Nephron progenitor cell (in vitro differentiated cells): ENCODE results near the gene CD79B.

Source experiments
- DNase-seq: peaks from one replicate; pipeline ENCODE4 v3.0.0; 2021
- H3K27ac Mint-ChIP-seq: 2 replicates; pipeline ENCODE4 v1.8.0; 2021; ENCODE audit warnings: mild to moderate bottlenecking, moderate library complexity, mixed read lengths
- H3K27me3 Mint-ChIP-seq: 2 replicates; pipeline ENCODE4 v1.8.0; 2021; ENCODE audit warnings: mild to moderate bottlenecking, low read depth, mixed read lengths; ENCODE audit not compliant: poor library complexity
- H3K36me3 Mint-ChIP-seq: 2 replicates; pipeline ENCODE4 v1.8.0; 2021; ENCODE audit warnings: low read depth, mixed read lengths
- H3K4me1 Mint-ChIP-seq: 2 replicates; pipeline ENCODE4 v1.8.0; 2021; ENCODE audit warnings: mixed read lengths
- H3K4me3 Mint-ChIP-seq: 2 replicates; pipeline ENCODE4 v1.8.0; 2021; ENCODE audit warnings: mild to moderate bottlenecking, moderate library complexity, mixed read lengths
- H3K9me3 Mint-ChIP-seq: 2 replicates; pipeline ENCODE4 v1.8.0; 2021; ENCODE audit warnings: mild to moderate bottlenecking, moderate library complexity, mixed read lengths
- TF ChIP-seq, protein P1 (sequence below): fragments of 200-600 bp; sonication (generic); IDR thresholded peaks from 2 replicates; pipeline ENCODE4 v1.5.0; 2021; ENCODE audit warnings: antibody characterized with exemption

CD79B gene

DNA sequence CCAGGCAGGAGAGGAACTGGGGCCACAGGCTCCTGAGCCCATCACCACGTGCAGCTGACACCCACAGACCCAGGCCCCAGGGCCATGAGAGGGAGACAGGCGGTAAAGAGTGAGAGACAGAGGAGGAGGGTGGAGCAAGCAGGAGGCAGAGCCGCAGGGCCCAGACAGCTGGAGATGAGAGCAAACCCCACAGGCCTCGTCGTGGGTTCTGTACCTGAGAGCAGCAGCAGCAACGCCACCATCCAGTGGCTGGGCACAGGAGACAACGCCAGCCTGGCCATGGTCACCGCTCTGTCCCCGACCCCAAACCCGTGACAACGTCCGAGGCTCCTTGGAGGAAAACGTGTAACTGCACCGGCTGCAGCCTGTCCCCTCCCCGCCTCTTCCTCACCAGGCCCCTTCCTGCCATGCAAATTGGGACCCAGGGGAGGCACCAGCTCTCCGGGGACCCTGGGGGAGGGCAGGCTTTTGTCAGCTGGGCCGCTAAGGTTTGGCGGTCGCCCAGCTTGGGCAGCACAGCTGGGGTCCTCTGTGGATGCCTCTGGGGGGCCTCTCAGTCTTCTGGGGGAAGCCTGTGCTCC lies at the start of gene CD79B:
TSS of gene CD79B (minus strand) at position 351 of the 581 bp plus-strand sequence. CDS start at position 281, 70 bp downstream.
- H3K27ac Mint-ChIP-seq: peak within 1 kb of the TSS; percentile 19
- no peaks in the 10 kb centered on the region for H3K9me3 Mint-ChIP-seq

GRCh38 chr17:63978272-63979200 lies 46.4 kb upstream of the CD79B start:
- Mint-ChIP-seq H3K9me3 (peaks cover 25% of the 10 kb centered on the region), H3K4me1 (peaks cover 13% of the 10 kb centered on the region), H3K27ac (no peak overlapping the region), H3K27me3 (peaks cover 2% of the 10 kb centered on the region), H3K36me3 (peaks cover 11% of the 10 kb centered on the region), H3K4me3 (no peak overlapping the region)
- DNase-seq: no peak
- TF ChIP-seq, protein P1, sequence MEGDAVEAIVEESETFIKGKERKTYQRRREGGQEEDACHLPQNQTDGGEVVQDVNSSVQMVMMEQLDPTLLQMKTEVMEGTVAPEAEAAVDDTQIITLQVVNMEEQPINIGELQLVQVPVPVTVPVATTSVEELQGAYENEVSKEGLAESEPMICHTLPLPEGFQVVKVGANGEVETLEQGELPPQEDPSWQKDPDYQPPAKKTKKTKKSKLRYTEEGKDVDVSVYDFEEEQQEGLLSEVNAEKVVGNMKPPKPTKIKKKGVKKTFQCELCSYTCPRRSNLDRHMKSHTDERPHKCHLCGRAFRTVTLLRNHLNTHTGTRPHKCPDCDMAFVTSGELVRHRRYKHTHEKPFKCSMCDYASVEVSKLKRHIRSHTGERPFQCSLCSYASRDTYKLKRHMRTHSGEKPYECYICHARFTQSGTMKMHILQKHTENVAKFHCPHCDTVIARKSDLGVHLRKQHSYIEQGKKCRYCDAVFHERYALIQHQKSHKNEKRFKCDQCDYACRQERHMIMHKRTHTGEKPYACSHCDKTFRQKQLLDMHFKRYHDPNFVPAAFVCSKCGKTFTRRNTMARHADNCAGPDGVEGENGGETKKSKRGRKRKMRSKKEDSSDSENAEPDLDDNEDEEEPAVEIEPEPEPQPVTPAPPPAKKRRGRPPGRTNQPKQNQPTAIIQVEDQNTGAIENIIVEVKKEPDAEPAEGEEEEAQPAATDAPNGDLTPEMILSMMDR: no peak

More for the DNA sequence above, at the start of gene CD79B:
- Mint-ChIP-seq H3K36me3 (no peaks in the 10 kb centered on the region), H3K4me3 (no peak within 1 kb of the TSS), H3K27me3 (peaks cover 11% of the 10 kb centered on the region), H3K4me1 (peaks cover 22% of the 10 kb centered on the region)
- TF ChIP-seq, protein P1: no peak
- no peak for DNase-seq

GRCh38 chr17:63976702-63977101 lies 44.6 kb upstream of the CD79B start:
- Mint-ChIP-seq H3K9me3 (peaks cover 10% of the 10 kb centered on the region), H3K4me1 (peaks cover 17% of the 10 kb centered on the region), H3K4me3 (no peak overlapping the region), H3K27me3 (peaks cover 7% of the 10 kb centered on the region), H3K36me3 (no peaks in the 10 kb centered on the region), H3K27ac (no peak overlapping the region)
- TF ChIP-seq, protein P1: no peak
- no peak for DNase-seq

- TF ChIP-seq, protein P1: no peak
- no peak for DNase-seq
- H3K4me1 Mint-ChIP-seq: peaks cover 17% of the 10 kb centered on the region
- peaks cover 7% of the 10 kb centered on the region for H3K27me3 Mint-ChIP-seq
- H3K4me3 Mint-ChIP-seq: no peak overlapping the region
- H3K27ac Mint-ChIP-seq: no peak overlapping the region
- H3K36me3 Mint-ChIP-seq: no peaks in the 10 kb centered on the region
- peaks cover 1% of the 10 kb centered on the region for H3K9me3 Mint-ChIP-seq
Measured at GRCh38 chr17:63975541-63976092, 43.5 kb upstream of the CD79B start.

DNA sequence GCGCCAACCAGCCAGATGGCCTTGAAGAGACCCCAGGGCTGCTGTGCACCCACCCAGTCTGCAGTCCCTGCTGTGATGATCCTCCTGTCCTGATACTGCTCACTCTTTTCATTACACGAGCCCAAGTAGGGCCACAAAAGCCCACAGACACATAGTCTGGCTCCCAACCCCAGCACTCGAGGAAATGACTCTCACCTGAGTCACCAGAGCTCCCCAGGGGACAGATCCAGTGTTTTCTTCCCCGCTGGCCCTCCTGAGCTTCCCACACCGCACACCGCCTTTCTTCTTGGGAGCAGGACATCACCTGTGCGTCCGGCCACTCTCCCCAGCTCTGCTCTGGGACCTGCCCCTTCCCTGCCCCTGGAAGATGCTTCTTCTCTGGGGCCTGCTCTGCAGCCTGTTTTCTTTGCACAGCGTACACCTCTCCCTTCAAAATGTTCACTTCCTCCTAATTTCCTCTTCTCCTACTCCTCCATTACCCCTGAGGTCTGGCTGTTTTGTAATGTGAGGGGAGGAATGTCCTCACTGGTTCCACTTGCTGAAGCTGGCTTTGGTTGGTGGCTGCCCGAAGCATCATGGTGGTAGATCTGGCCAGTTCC lies 42.6 kb upstream of the CD79B start:
- no peak overlapping the region for H3K4me3 Mint-ChIP-seq

More for the DNA sequence above, 42.6 kb upstream of the CD79B start:
- no peaks in the 10 kb centered on the region for H3K36me3 Mint-ChIP-seq
- TF ChIP-seq, protein P1: no peak
- H3K9me3 Mint-ChIP-seq: no peaks in the 10 kb centered on the region
- peaks cover 7% of the 10 kb centered on the region for H3K27me3 Mint-ChIP-seq
- peaks cover 17% of the 10 kb centered on the region for H3K4me1 Mint-ChIP-seq
- DNase-seq: no peak
- no peak overlapping the region for H3K27ac Mint-ChIP-seq
